K562 (cell line): ENCODE results near the gene DNAJC18. TPM values are rescaled to one million over a fixed set of nuclear protein-coding genes. Genes with fewer than 3 reads are reported as not detected.

Experiments used
- ATAC-seq: fragments of 200-7000 bp; cut with Tn5 transposase; 3 replicates; pipeline ENCODE4 v1.9.1; 2020; ENCODE audit warnings: moderate library complexity
- BruUV-seq: library from RNA; stranded (reverse); fragments of 400-500 nt; replicated peaks from 2 replicates; lab custom pipeline; 2021; lab: Mats Ljungman, UMichigan
- CTCF ChIA-PET: fragments of 300-600 bp; formaldehyde crosslinking; extraction: SDS; loops from one replicate; lab custom pipeline; 2021; ENCODE audit warnings: low intra/inter-chr PET ratio; lab: Yijun Ruan, JAX
- POLR2A ChIA-PET: fragments of 300-600, 350-650 bp; sonication (Branson Sonifier 250); formaldehyde crosslinking; extraction: SDS; loops from one replicate; lab custom pipeline; 2021; ENCODE audit warnings: antibody characterized with exemption, inconsistent platforms; lab: Yijun Ruan, JAX
- DNase-seq, 4 experiments: peaks; one replicate each; pipeline versions ENCODE4 v3.0.0 to v3.0.0-alpha.2; 2011 to 2018; ENCODE audit warnings: low spot score in 3 of 4, mixed read lengths in 3 of 4; ENCODE audit errors: extremely low read depth in 1 of 4
- FAIRE-seq: peaks from 2 replicates; lab custom pipeline; 2011; peaks lifted over from hg19 to GRCh38; lab: Jason Lieb, UNC
- H2AFZ ChIP-seq: 2 replicates; pipeline ENCODE4 v1.6.0; 2011; ENCODE audit warnings: low read depth, low read length, control low read depth, inconsistent platforms
- H3K27ac ChIP-seq: fragments of 200-600 bp; 3 replicates; pipeline ENCODE4 v1.8.0; 2011; ENCODE audit warnings: low read depth, mild to moderate bottlenecking, control low read depth, inconsistent platforms, low read length, moderate library complexity, mixed read lengths; ENCODE audit errors: extremely low read depth
- H3K27me3 ChIP-seq, 2 experiments: fragments of 300-600 bp in 1 of 2; 2 replicates in 1 of 2; 3 replicates in 1 of 2; pipeline versions ENCODE4 v1.6.0 to v1.8.0; 2011; ENCODE audit warnings: inconsistent platforms in 2 of 2, low read length in 2 of 2, mild to moderate bottlenecking in 1 of 2, mixed read lengths in 1 of 2, moderate library complexity in 1 of 2; ENCODE audit not compliant: control insufficient read depth in 2 of 2, insufficient read depth in 2 of 2
- H3K36me3 ChIP-seq: fragments of 300-600 bp; 3 replicates; pipeline ENCODE4 v1.8.0; 2011; ENCODE audit warnings: mild to moderate bottlenecking, low read length, inconsistent platforms; ENCODE audit not compliant: control insufficient read depth, insufficient read depth
- H3K4me1 ChIP-seq, 2 experiments: fragments of 200-600 bp in 1 of 2; replicated peaks in 1 of 2; 2 replicates in 1 of 2; 3 replicates in 1 of 2; pipeline versions ENCODE4 v1.5.1 to v1.8.0; 2011; ENCODE audit warnings: inconsistent platforms in 2 of 2, low read length in 2 of 2, mild to moderate bottlenecking in 1 of 2, mixed read lengths in 1 of 2, moderate library complexity in 1 of 2; ENCODE audit not compliant: control insufficient read depth in 2 of 2, insufficient read depth in 2 of 2
- H3K4me2 ChIP-seq: 2 replicates; pipeline ENCODE4 v1.6.1; 2011; ENCODE audit warnings: low read length, control low read depth, inconsistent platforms, mixed read lengths; ENCODE audit not compliant: insufficient read depth
- H3K4me3 ChIP-seq: fragments of 200-600 bp; sonication (generic), shearing (Covaris generic); 2 replicates; pipeline ENCODE4 v1.5.1; 2016; ENCODE audit warnings: control low read depth, inconsistent platforms
- H3K79me2 ChIP-seq: fragments of 200-600 bp; 3 replicates; pipeline ENCODE4 v1.8.0; 2011; ENCODE audit warnings: low read length, inconsistent platforms; ENCODE audit not compliant: control insufficient read depth, insufficient read depth
- H3K9ac ChIP-seq, 2 experiments: 2 replicates each; pipeline versions ENCODE4 v1.6.0 to v1.6.1; 2011; ENCODE audit warnings: low read depth in 2 of 2, low read length in 2 of 2, control low read depth in 1 of 2, inconsistent platforms in 1 of 2, mild to moderate bottlenecking in 1 of 2, mixed read lengths in 1 of 2; ENCODE audit not compliant: insufficient read depth in 1 of 2
- H3K9me1 ChIP-seq: one replicate; pipeline ENCODE4 v1.6.0; 2011; ENCODE audit warnings: inconsistent platforms, mild to moderate bottlenecking, low read length, moderate library complexity; ENCODE audit not compliant: control insufficient read depth, insufficient read depth
- H3K9me3 ChIP-seq: replicated peaks from 2 replicates; pipeline ENCODE4 v1.5.1; 2011; ENCODE audit warnings: low read depth, low read length, inconsistent platforms; ENCODE audit not compliant: control insufficient read depth, insufficient read depth
- H4K20me1 ChIP-seq: replicated peaks from 2 replicates; pipeline ENCODE4 v1.6.1; 2011; ENCODE audit warnings: low read length, inconsistent platforms, mixed read lengths; ENCODE audit not compliant: control insufficient read depth, insufficient read depth
- ADNP ChIP-seq: fragments of 200-800 bp; sonication (Bioruptor generic); IDR thresholded peaks from 2 replicates; pipeline ENCODE4 v1.6.1; 2016; ENCODE audit warnings: missing genetic modification characterization, missing compliant biosample characterization
- ARHGAP35 ChIP-seq: fragments of 450-650 bp; IDR thresholded peaks from 2 replicates; pipeline ENCODE4 v1.6.1; 2018; ENCODE audit not compliant: partially characterized antibody
- BCOR ChIP-seq: fragments of 450-650 bp; IDR thresholded peaks from 2 replicates; pipeline ENCODE4 v1.6.1; 2016
- CBX1 ChIP-seq: sonication (generic); IDR thresholded peaks from 2 replicates; pipeline ENCODE4 v1.6.1; 2016; ENCODE audit warnings: antibody characterized with exemption, low read depth, mild to moderate bottlenecking
- CEBPG ChIP-seq, 3 experiments: fragments of 200-800 bp in 1 of 3; sonication (Bioruptor generic) in 1 of 3; sonication (generic) in 1 of 3; formaldehyde crosslinking in 1 of 3; IDR thresholded peaks in 2 of 3; conservative IDR thresholded peaks in 1 of 3; 2 replicates each; pipeline versions ENCODE4 v1.6.1 to v1.8.0; 2016 to 2022; ENCODE audit warnings: missing compliant biosample characterization in 2 of 3, missing genetic modification characterization in 2 of 3, mild to moderate bottlenecking in 1 of 3, missing genetic modification reagents in 1 of 3
- CHD4 ChIP-seq: fragments of 200-600 bp; sonication (generic); IDR thresholded peaks from 3 replicates; pipeline ENCODE4 v1.6.1; 2012; ENCODE audit warnings: low read depth, mild to moderate bottlenecking, mixed read lengths, low read length, inconsistent platforms; ENCODE audit not compliant: insufficient read depth, insufficient replicate concordance, poor library complexity, severe bottlenecking
- EWSR1 ChIP-seq: fragments of 450-650 bp; IDR thresholded peaks from 2 replicates; pipeline ENCODE4 v1.6.1; 2018; ENCODE audit warnings: borderline replicate concordance, mild to moderate bottlenecking, low read depth, moderate library complexity; ENCODE audit not compliant: partially characterized antibody
- GTF2E2 ChIP-seq: fragments of 200-800 bp; sonication (Bioruptor generic); IDR thresholded peaks from 2 replicates; pipeline ENCODE4 v1.6.1; 2016; ENCODE audit warnings: missing genetic modification characterization, missing compliant biosample characterization
- HNRNPH1 ChIP-seq: fragments of 200-400 bp; formaldehyde crosslinking; optimal IDR thresholded peaks from 2 replicates; pipeline ENCODE3; 2017; ENCODE audit warnings: low read depth, mild to moderate bottlenecking, low read length, moderate library complexity
- MCM5 ChIP-seq: fragments of 450-650 bp; IDR thresholded peaks from 2 replicates; pipeline ENCODE4 v1.6.1; 2016; ENCODE audit warnings: low read depth
- MTA2 ChIP-seq: fragments of 450-650 bp; IDR thresholded peaks from 2 replicates; pipeline ENCODE4 v1.6.1; 2016; ENCODE audit warnings: low read depth
- PREB ChIP-seq: sonication (generic); formaldehyde crosslinking; IDR thresholded peaks from 2 replicates; pipeline ENCODE4 v1.8.1; 2023; ENCODE audit warnings: mild to moderate bottlenecking, missing genetic modification reagents
- PRPF4 ChIP-seq: fragments of 200-400 bp; formaldehyde crosslinking; IDR thresholded peaks from one replicate; pipeline ENCODE4 v1.6.1; 2017; ENCODE audit warnings: low read length, low read depth, mild to moderate bottlenecking; ENCODE audit not compliant: insufficient read depth, poor library complexity, severe bottlenecking
- RBM25 ChIP-seq: fragments of 200-400 bp; formaldehyde crosslinking; IDR thresholded peaks from 2 replicates; pipeline ENCODE4 v1.6.1; 2018; ENCODE audit warnings: low read length, low read depth, moderate library complexity; ENCODE audit not compliant: severe bottlenecking
- RCOR1 ChIP-seq, 2 experiments: IDR thresholded peaks; 2 replicates each; pipeline ENCODE4 v1.6.1; 2012; ENCODE audit warnings: low read depth in 2 of 2, low read length in 2 of 2, borderline replicate concordance in 1 of 2, improper control_type of control experiment in 1 of 2
- ZFP36 ChIP-seq: fragments of 150-350 bp; IDR thresholded peaks from 2 replicates; pipeline ENCODE4 v1.6.1; 2018; ENCODE audit warnings: low read length, low read depth; ENCODE audit not compliant: partially characterized antibody
- ZFX ChIP-seq: sonication (generic); formaldehyde crosslinking; IDR thresholded peaks from 2 replicates; pipeline ENCODE4 v1.8.0; 2022; ENCODE audit warnings: mild to moderate bottlenecking, missing genetic modification reagents, moderate library complexity
- ZKSCAN3 ChIP-seq: fragments of 250-450 bp; sonication (Bioruptor Pico); IDR thresholded peaks from 2 replicates; pipeline ENCODE4 v1.4.0; 2020
- ZNF561 ChIP-seq: fragments of 450-650 bp; formaldehyde crosslinking; conservative IDR thresholded peaks from 2 replicates; pipeline ENCODE4 v1.4.0; 2020; ENCODE audit warnings: mild to moderate bottlenecking, moderate library complexity
- ZNF586 ChIP-seq: fragments of 450-650 bp; formaldehyde crosslinking; conservative IDR thresholded peaks from 2 replicates; pipeline ENCODE4 v1.4.0; 2020; ENCODE audit warnings: mild to moderate bottlenecking, moderate library complexity
- ZNF764 ChIP-seq: fragments of 250-450 bp; sonication (Bioruptor Pico); IDR thresholded peaks from 2 replicates; pipeline ENCODE4 v1.4.0; 2020; ENCODE audit warnings: low read depth, mild to moderate bottlenecking, moderate library complexity
- ZSCAN32 ChIP-seq: fragments of 450-650 bp; formaldehyde crosslinking; IDR thresholded peaks from 2 replicates; pipeline ENCODE4 v1.4.0; 2020; ENCODE audit warnings: mild to moderate bottlenecking, moderate library complexity
- WGBS: fragments of 100-300 bp; shearing (Covaris generic); methylation state at CpG from one replicate; pipeline ENCODE4 v1.1.6; 2016; ENCODE audit warnings: low coverage, mixed read lengths; ENCODE audit not compliant: insufficient coverage; ENCODE audit errors: missing lambda C conversion rate; 5-methylcytosine and 5-hydroxymethylcytosine counted together
- in situ Hi-C: fragments of 300-500 bp; cut with MboI; formaldehyde crosslinking; loops from 4 replicates; pipeline ENCODE4 v1.15.0; 2018; ENCODE audit warnings: inconsistent platforms, mixed read lengths
- intact Hi-C: fragments of 100-400 bp; cut with micrococcal nuclease; formaldehyde crosslinking; loops from 2 replicates; pipeline ENCODE4 v1.14.2; 2022
- polyA plus RNA-seq, 8 experiments: library from polyadenylated mRNA; depleted of rRNA in 4 of 8; stranded (reverse) in 5 of 8; unstranded in 3 of 8; fragments of >200 nt; fragmentation: Nextera tagmentation in 2 of 8; fragmentation: Illumina TruSeq in 1 of 8; extraction: Ambion mirVana in 2 of 8; extraction: Trizol in 1 of 8; gene quantifications; 2 replicates each; pipeline versions ENCODE4 v1.2.1 to v1.2.3, GENCODE V29; 2011 to 2014; ENCODE audit warnings: inconsistent platforms in 1 of 8, missing spikeins in 1 of 8
- total RNA-seq, 7 experiments: library from RNA; depleted of rRNA in 6 of 7; stranded (reverse); fragments of >200 nt in 6 of 7; fragmentation: Illumina TruSeq in 2 of 7; extraction: Trizol in 2 of 7; gene quantifications; 2 replicates each; pipeline versions ENCODE4 v1.2.1 to v1.2.3, GENCODE V29; 2011 to 2021; ENCODE audit warnings: low replicate concordance in 1 of 7

Gene DNAJC18
- total and polyA plus RNA-seq, 9 of the 15 experiments (the other 6 are each of a cell fraction or from before 2014, with no cell fraction given) = 1.5 to 13.3 (median 7.5) TPM

GRCh38 chr5:139475865-139476617 lies 36.7 kb upstream of the DNAJC18 start:
- CTCF ChIA-PET = no interaction called here
- no peak for TF ChIP-seq MCM5
- TF ChIP-seq ZNF764 (CRISPR knock-in tag) = no peak
- 0 out of 2 replicates have a peak, but pooled peaks have one; percentile 3 for TF ChIP-seq GTF2E2 (tag)
- TF ChIP-seq EWSR1 = no peak
- TF ChIP-seq CHD4 = peak; percentile 65
- no peak for TF ChIP-seq HNRNPH1
- peak; percentile 73 for TF ChIP-seq RBM25
- peak; percentile 44 for TF ChIP-seq ZFX (CRISPR knock-in tag)
- TF ChIP-seq BCOR = peak; percentile 82
- no peak for TF ChIP-seq PRPF4
- no peak for TF ChIP-seq CEBPG (CRISPR knock-in tag; IDR thresholded peaks at IDR 0.05)
- peak in 1 of 2 experiments; percentile 68; a peak in 3 of 4 replicates for TF ChIP-seq CEBPG (tag; conservative IDR thresholded peaks at IDR 0.05 in 1 of 2, IDR thresholded peaks at IDR 0.05 in 1 of 2)
- TF ChIP-seq ZKSCAN3 (CRISPR knock-in tag) = no peak
- TF ChIP-seq ZNF586 = no peak
- TF ChIP-seq MTA2 = no peak
- TF ChIP-seq ADNP = peak; percentile 86; the same call in 1 of the 2 replicates
- TF ChIP-seq ZSCAN32 (CRISPR knock-in tag) = no peak
- no peak for TF ChIP-seq PREB (CRISPR knock-in tag)
- TF ChIP-seq RCOR1 (IDR thresholded peaks at IDR 0.05; ENCODE audit: borderline replicate concordance in 1 of 2, low read depth in 2 of 2, low read length in 2 of 2) = peak in 1 of 2 experiments; percentile 45; a peak in 1 of 4 replicates
- no peak for TF ChIP-seq ZFP36
- no peak for TF ChIP-seq ARHGAP35
- no peak for TF ChIP-seq ZNF561 (CRISPR knock-in tag)
- TF ChIP-seq CBX1 = peak; percentile 89

More at GRCh38 chr5:139475865-139476617, 36.7 kb upstream of the DNAJC18 start:
- Histone ChIP-seq H3K79me2 (peaks cover 32% of the 10 kb centered on the region), H2AFZ (no peak overlapping the region), H3K27me3 (no peaks in the 10 kb centered on the region), H3K9me1 (no peaks in the 10 kb centered on the region), H3K36me3 (peaks cover 51% of the 10 kb centered on the region; the same call in 2 of the 3 replicates), H3K9me3 (no peaks in the 10 kb centered on the region), H3K9ac (peak overlapping the region; percentile 48 to 81; a peak in 2 of 4 replicates), H3K4me3 (no peak overlapping the region), H4K20me1 (no peaks in the 10 kb centered on the region), H3K4me2 (peak overlapping the region; percentile 77; the same call in 1 of the 2 replicates), H3K27ac (peak overlapping the region; percentile 91), H3K4me1 (peaks cover 69 to 80% of the 10 kb centered on the region in 2 experiments)
- intact Hi-C loops (loop anchor here (2.0 kb wide), 1 partner anchor 37 kb away; no protein-coding TSS in a partner anchor), in situ Hi-C loops (no loop called here)
- ATAC-seq = no peak
- no peak for FAIRE-seq
- WGBS = 52% methylated on average over 10 of the region's 13 CpGs
- POLR2A ChIA-PET = interaction anchor here (0.6 to 0.9 kb wide), 2 partner anchors 69 to 1123 kb away, joined by 3 to 5 read pairs; no protein-coding TSS in a partner anchor
- peak in 3 of 4 experiments; percentile 6 to 8 (median 7) for DNase-seq
- BruUV-seq = no TSS peak
